ENCODE results near the gene GSTCD. TPM values are rescaled to one million over a fixed set of nuclear protein-coding genes. Genes with fewer than 3 reads are reported as not detected.

The GSTCD gene
- total and polyA plus RNA-seq, 9 of the 15 experiments (the other 6 are each of a cell fraction or from before 2014, with no cell fraction given) = 4.5 to 36.3 (median 16.0) TPM

- Histone ChIP-seq H2AFZ (ENCODE audit: low read depth, low read length) (no peak overlapping the region), H3K36me3 (ENCODE audit: control insufficient read depth, insufficient read depth, low read length) (no peaks in the 10 kb centered on the region), H3K27ac (ENCODE audit: extremely low read depth, low read depth, low read length) (no peak overlapping the region), H3K4me2 (ENCODE audit: insufficient read depth, low read length) (no peak overlapping the region), H3K9me3 (replicated peaks; ENCODE audit: control insufficient read depth, insufficient read depth, low read depth, low read length) (no peaks in the 10 kb centered on the region), H3K4me3 (no peak overlapping the region), H3K9ac (ENCODE audit: insufficient read depth in 1 of 2, low read depth in 2 of 2, low read length in 2 of 2) (no peak overlapping the region), H3K79me2 (ENCODE audit: control insufficient read depth, insufficient read depth, low read length) (peaks cover 86% of the 10 kb centered on the region), H3K4me1 (replicated peaks in 1 of 2; ENCODE audit: control insufficient read depth in 2 of 2, insufficient read depth in 2 of 2, low read length in 2 of 2) (peaks cover 0 to 2% of the 10 kb centered on the region in 2 experiments; a peak in 2 of 5 replicates), H3K27me3 (ENCODE audit: control insufficient read depth in 2 of 2, insufficient read depth in 2 of 2, low read length in 2 of 2) (no peaks in the 10 kb centered on the region), H3K9me1 (ENCODE audit: control insufficient read depth, insufficient read depth, low read length) (no peaks in the 10 kb centered on the region), H4K20me1 (replicated peaks; ENCODE audit: control insufficient read depth, insufficient read depth, low read length) (no peaks in the 10 kb centered on the region)
- DNase-seq (ENCODE audit: extremely low read depth in 1 of 4, low spot score in 3 of 4) (no peak), ATAC-seq (no peak), FAIRE-seq (no peak)
- ChIA-PET CTCF (ENCODE audit: low intra/inter-chr PET ratio) (no interaction called here), POLR2A (no interaction called here)
- in situ Hi-C loops (cut with MboI) = no loop called here
- WGBS (ENCODE audit: insufficient coverage, low coverage, missing lambda C conversion rate) = 77% methylated on average over 2 of the region's 2 CpGs
- intact Hi-C loops (cut with micrococcal nuclease) = loop anchor here (5.0 kb wide), 1 partner anchor 565 kb away; the partner anchor contains the start of gene TET2
- no TSS peak for BruUV-seq (replicated peaks)
- TF ChIP-seq SNAPC5 (CRISPR knock-in tag; IDR thresholded peaks at IDR 0.05) = no peak
- no peak for TF ChIP-seq ZC3H11A (IDR thresholded peaks at IDR 0.05; ENCODE audit: low read depth, low read length)
- TF ChIP-seq PKNOX1 (IDR thresholded peaks at IDR 0.05) = no peak
- no peak for TF ChIP-seq RERE (CRISPR knock-in tag; IDR thresholded peaks at IDR 0.05; ENCODE audit: borderline replicate concordance)
- TF ChIP-seq MTA2 (IDR thresholded peaks at IDR 0.05; ENCODE audit: low read depth) = no peak
- no peak for TF ChIP-seq U2AF2 (optimal IDR thresholded peaks at IDR 0.05; ENCODE audit: low read depth, low read length)
- TF ChIP-seq LEF1 (IDR thresholded peaks at IDR 0.05) = no peak
- no peak for TF ChIP-seq PHF21A (IDR thresholded peaks at IDR 0.05; ENCODE audit: borderline replicate concordance, low read depth)
- TF ChIP-seq ZNF212 (CRISPR knock-in tag; IDR thresholded peaks at IDR 0.05) = no peak
- TF ChIP-seq ETV5 (CRISPR knock-in tag; IDR thresholded peaks at IDR 0.05; ENCODE audit: low read depth) = no peak
These were observed 4.2 kb downstream of the GSTCD start for GRCh38 chr4:105712766-105713165.
